Fibroblast of skin of abdomen (primary cell): Measurements from ENCODE around the gene GJD4.
A peak's percentile ranks its signal among the peaks of the same experiment; 100 is the strongest.

ENCODE experiments used
- DNase-seq: peaks from one replicate; pipeline ENCODE4 v3.0.0-alpha.2; 2013

GJD4 gene

DNA sequence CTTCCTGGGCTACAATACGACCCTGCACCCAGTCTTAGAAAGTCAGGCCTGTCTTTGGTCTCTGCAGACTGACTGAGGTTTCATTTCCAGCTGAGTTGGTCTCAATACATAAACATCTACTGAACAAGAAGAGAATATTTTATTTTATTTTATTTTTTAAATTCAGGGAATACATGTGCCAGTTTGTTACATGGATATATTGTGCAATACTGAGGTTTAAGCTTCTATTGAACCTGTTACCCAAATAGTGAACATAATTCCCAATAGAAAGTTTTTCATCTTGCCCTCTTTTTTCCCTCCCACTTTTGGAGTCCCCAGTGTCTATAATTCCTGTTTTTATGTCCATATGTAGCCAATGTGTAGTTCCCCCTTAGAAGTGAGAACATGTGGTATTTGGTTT lies 26.3 kb downstream of the GJD4 start:
- DNase-seq = no peak

DNA sequence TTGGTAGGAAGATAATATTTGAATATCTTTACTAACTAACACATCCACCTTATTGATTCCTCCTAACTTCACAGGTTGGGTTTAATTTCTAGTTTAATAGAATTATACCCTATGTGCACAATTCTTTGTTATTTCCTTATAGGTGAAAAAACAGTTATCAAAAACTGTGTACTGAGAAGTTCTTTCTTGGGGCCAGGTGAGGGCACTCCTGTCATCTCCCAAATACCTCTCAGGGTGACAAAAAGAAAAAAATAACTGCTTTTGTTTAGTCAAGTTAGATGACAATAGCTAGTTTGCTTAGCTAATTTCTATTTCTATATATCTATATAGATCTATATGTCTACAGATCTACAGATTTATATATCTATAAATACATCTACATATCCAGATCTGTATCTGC lies 26.9 kb downstream of the GJD4 start:
- no peak for DNase-seq

DNA sequence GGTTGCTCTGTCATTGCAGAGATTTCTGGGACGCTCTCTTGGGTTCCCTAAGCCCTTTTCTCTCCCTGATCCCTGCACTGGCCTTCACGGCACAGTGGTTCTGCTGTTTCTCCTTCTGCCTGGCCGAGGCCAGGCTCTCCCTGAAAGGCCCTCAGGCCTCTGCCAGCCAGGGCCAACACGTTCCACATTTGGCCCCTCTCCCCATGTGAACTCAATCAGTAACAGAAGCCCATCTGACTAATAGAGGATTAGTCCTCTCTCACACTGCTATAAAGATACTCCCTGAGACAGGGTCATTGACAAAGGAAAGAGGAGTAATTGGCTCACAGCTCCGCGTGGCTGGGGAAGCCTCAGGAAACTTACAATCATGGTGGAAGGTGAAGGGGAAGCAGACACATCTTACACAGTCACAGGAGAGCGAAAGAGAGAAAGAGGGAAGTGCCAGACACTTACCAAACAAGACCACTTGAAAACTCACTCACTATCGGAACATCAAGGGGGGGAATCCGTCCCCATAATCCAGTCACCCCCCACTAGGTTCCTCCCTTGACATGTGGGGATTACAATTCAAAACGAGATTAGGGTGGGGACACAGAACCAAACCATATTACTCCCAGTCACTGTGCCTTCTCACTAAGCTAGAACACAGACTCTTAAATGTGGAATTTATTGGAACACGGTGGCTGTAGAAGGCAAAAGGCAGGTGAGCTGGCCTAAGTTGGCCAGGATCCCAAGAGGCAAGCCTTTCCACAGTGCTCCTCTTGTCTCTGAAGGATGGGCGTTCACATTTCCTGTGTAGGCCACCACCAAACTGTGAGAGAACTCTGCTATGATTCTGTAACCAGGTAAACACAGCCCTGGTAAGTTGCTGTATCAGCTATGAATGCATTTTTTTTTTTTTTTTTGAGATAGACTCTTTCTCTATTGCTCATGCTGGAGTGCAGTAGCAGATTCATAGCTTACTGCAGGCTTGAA lies 28.2 kb downstream of the GJD4 start:
- DNase-seq = no peak

DNA sequence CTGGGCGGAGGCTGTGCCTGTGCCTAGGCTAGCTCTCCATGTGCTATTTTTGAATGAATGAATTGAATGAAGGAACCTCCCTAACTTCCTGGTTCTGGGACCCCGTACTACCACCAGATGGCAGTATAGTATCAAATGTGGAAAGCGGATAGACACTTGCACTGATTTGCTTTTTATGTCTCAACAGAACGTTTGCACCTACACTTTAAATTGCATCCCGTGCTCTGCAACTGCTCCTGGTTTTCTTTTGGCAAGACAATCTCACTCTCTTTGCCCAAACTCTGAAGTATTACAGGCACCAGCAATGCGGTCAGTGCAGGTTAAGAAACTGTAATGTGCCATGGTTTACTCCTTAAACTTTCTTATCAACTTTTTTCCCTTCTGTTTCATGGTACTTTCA lies 30.4 kb downstream of the GJD4 start:
- DNase-seq = peak; percentile 63

GRCh38 chr10:35636956-35637355 lies 31.8 kb downstream of the GJD4 start:
- DNase-seq = no peak

DNA sequence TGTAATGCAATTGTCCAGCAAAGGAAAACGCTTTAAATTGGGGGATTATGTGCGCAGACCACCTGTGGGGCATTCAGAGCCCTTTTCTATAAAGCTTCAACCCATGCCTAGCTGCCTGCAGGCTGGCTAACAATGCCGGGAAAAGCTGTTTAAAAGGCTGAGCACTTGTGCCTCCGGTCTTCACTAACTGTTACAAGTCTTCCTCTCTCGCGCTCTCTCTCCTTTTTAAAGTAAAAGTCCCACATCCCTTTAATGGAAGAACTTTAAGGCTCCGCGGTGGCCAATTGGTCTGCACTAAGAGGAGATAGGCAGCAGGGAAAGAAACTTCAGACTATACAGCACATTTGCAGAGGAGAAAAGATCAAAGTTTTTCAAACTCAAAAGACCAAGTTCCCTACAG lies 32.3 kb downstream of the GJD4 start:
- DNase-seq = no peak

DNA sequence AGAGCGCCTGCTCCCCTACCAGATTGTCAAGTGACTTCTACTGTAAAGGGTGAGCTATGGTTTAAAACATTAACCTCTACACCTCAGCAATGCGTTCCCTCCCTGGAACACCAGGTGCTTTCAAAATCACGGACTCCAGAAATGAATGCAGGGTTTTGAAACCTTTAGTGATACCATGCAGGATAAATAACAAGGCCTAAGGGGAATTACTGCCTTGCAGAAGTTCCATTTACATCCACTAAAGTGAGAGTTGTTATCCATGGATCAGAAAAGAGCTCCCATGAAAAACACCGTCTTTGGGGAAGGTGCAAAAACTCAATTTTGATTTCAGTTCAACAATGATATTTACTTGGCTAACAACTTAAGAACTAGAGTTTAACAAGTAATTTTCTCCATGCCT lies 33.0 kb downstream of the GJD4 start:
- no peak for DNase-seq

GRCh38 chr10:35639021-35639727 lies 34.0 kb downstream of the GJD4 start:
- DNase-seq = no peak

DNA sequence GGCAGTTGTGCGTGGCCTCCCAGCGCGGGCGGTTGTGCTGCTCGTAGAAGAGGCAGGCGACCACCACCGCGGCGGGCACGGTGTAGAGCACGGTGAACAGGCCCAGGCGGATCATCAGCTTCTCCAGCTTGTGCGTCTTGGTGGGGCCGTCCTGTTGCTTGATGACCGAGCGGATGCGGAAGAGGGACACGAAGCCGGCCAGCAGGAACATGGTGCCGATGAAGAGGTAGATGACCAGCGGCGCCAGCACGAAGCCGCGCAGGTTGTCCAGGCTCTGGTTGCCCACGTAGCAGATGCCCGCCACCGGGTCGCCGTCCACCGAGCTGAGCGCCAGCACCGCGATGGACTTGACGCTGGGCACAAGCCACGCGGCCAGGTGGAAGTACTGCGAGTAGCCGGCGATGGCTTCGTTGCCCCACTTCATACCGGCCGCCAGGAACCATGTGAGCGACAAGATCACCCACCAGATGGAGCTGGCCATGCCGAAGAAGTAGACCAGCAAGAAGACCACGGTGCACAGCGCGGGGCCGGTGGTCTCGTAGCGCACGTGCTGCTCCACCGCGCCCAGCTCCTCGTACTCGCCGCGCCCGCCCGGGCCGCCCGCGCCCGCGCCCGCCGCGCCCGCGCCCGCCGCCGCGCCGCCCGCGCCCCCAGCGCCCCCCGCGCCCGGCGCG lies 34.7 kb downstream of the GJD4 start:
- peak; percentile 38 for DNase-seq

GRCh38 chr10:35640474-35640873 lies 35.3 kb downstream of the GJD4 start:
- DNase-seq = peak; percentile 68

GRCh38 chr10:35640951-35641675 lies 36.0 kb downstream of the GJD4 start:
- DNase-seq = peak; percentile 85

DNA sequence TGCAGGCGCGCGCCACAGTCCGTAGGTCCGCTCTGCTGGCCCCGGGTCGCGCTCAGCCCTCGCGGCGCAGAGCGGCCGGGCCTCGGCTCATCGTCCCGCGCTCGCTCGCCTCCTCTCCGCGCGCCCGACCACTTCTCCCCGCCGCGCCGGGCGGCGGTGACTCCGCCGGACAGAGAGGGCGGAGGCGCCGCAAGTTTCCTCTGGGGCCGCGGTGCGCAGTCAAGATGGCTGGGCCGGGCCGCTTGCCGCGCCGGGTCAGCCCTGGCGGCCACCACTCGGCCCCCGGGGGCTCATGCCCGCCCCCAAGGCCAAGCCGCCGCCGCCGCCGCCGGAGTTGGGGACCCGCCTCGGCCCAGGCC lies 36.5 kb downstream of the GJD4 start:
- DNase-seq = peak; percentile 40

- peak; percentile 88 for DNase-seq
Measured at GRCh38 chr10:35642035-35642792, 37.1 kb downstream of the GJD4 start, which contains the start of gene FZD8. FZD8 (minus strand) TSS chr10:35642296; CDS start chr10:35641429, 867 bp downstream.

DNA sequence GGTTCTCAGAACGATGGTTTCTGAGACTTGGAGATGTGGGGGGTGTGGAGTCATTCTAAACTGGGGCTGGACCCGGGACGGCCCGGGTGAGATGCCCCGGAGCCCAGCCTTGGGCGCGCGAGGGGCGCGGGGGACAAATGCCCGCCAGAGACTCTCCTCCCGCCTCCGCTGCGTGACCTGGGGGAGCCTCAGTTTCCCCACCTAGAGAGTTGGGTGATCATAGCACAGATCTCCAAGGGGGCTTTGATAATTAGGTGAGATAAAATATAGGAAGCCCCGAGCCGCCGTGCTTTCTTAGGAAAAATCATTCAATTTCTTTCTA lies 37.6 kb downstream of the GJD4 start:
- DNase-seq = no peak

DNA sequence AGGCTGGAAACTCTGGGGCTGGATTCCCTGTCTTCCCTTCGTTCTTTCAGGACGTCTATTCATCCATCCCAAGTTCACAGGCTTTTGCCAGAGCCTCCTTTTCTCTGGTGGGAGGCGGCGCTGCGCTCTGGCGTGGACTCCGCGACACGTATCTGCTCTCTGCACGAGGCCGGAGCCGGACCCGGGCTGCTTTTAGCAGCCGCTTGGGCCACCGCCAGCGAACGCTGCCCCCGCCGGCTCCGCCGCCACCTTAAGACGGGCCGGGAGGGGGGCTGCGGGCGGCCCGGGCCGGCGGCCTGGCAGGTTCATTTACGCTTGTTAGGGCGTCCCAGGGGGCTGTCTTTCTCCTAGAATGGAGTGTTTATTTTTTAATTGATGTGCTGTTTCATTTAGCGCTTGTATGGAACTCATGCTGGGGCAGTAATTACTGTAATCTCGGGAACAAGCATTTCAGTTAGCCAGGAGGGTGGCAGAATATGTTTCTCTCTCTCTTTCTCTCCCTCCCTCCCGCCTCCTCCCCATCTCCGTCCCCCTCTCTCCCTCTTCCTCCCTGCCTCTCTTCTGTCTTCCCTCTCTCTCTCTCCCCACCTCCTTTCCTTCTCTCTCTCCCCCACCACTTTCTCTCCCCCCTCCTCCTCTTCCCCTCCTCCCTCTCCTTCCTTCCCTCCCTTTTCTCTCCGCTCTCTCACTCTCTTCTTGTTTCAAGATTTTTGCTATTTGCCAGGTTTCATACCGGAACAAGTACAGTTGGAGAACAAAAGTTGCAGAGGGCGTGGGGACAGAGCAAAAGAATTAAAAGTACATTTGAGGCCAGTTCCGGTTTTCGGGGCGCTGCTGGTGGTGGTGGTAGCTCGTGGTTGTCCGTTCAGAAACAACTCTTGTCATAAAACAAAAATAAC lies 38.3 kb downstream of the GJD4 start:
- peak; percentile 41 for DNase-seq

GRCh38 chr10:35644050-35644950 lies 39.2 kb downstream of the GJD4 start:
- no peak for DNase-seq

DNA sequence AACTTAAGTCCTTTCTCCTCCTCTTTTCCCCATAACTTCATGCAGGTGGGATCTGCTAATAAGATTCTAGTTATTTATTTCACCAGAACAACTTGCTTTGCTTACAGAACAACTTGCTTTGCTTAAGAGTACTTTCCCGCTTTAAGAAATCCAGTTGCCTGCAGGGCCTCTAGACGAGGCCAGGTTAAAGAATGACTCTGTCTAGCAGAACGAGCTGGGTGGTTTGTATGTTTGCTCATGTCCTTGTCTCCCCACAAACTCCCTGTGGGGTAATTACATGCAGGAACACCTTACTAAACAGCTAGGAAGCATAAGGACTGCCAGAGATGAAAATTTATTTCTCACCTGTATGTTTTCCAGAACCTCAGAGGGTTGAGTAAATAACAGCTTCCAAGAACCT lies 45.8 kb downstream of the GJD4 start:
- no peak for DNase-seq

DNA sequence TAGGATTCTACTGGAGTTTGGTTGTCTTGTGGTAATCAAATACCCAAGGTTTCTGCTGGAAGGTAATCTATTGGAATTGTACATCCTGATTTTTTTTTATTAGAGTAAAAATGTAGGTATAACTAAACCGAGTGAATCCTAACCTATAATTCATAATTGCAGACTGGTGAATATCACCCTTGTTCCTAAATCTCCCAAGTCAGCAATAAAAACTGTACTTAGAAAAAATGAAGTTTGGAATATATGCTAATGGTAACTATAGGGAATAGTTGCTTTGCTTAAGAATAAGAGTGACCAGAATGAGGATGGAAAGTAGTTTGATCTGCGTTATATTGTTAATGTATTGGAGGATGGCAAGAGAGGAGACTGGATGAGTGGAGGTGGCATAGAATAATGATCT lies 47.7 kb downstream of the GJD4 start:
- no peak for DNase-seq

- DNase-seq = no peak
Measured at GRCh38 chr10:35657621-35658020, 52.5 kb downstream of the GJD4 start.
